HG03378 (cell line): ENCODE data around the gene LCORL.
A peak's percentile ranks its signal among the peaks of the same experiment; 100 is the strongest.
"Not testable (repeated sequence)": the region's sequence is repeated elsewhere in the genome, so short reads cannot be mapped to it uniquely, and the experiment has no call there.

Experiments used
- ATAC-seq: cut with Tn5 transposase; IDR thresholded peaks from one replicate; pipeline ENCODE4 v1.9.1; 2021; ENCODE audit warnings: mild to moderate bottlenecking, moderate library complexity; ENCODE audit not compliant: unreplicated experiment

LCORL gene

DNA sequence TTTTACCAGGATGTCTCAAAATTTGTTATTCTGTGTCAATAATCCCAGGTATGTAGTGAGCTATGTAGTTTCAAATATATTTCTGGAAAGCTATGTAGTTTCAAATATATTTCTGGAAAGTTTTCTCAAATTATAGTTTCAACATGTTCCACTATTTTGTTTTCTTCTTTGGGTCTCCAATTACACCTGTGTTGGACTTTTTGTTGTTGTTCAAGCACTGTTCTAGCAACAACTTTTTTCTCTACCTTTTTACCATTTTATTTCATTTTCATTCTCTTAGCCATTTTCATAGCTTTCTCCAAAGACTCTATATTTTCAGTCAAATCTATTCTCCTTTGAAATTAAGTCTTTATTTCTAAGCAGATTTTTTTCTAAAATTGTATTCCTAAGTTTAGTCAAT is 88.4 kb downstream of the LCORL start:
- ATAC-seq: no peak

DNA sequence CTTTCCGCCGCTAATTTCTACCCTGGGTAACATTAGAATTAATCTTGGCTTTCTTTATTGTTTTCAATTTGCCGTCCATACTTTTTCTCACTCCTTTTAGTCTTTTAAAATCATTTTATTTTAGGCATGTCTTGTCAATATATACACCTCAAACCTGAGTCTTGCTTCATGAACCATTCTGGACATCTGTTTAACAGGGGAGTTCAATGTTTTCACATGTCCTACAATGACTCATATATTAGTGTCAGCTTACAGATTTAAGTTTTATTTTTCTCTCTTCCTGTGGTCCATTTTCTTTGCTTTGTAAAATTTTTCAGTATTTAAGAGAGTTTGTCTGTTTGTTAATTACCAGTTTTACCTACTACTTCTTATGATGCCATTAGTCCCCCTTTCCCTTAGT is 89.5 kb downstream of the LCORL start:
- ATAC-seq: no peak

DNA sequence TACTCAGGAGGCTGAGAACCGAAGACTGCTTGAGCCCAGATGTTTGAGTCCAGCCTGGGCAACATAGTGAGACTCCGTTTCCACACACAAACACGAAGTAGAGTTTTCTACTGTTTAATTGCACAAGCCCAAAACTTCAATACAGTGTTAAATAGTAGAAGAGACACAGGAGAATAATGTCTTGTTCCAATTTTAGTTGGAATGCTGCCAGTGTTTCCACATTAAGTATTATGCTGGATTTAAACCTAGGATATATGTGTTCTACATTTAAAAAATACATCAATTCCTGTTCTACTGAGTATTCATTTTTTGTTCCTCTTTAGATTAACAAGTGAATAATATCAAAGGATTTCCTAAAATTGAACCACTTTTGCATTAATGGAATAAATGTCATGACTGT is 91.3 kb downstream of the LCORL start:
- no peak for ATAC-seq

DNA sequence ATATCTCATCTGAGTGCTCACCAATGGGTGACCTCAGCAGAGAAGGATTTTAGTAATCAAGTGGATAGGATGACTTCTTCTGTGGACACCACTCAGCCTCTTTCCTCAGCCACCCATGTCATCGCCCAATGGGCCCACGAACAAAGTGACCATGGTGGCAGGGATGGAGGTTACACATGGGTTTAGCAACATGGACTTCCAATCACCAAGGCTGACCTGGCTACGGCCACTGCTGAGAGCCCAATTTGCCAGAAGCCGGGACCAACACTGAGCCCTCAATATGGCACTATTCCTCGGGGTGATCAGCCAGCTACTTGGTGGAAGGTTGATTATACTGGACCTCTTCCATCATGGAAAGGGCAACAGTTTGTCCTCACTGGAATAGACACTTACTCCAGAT is 97.4 kb downstream of the LCORL start:
- ATAC-seq: no peak

DNA sequence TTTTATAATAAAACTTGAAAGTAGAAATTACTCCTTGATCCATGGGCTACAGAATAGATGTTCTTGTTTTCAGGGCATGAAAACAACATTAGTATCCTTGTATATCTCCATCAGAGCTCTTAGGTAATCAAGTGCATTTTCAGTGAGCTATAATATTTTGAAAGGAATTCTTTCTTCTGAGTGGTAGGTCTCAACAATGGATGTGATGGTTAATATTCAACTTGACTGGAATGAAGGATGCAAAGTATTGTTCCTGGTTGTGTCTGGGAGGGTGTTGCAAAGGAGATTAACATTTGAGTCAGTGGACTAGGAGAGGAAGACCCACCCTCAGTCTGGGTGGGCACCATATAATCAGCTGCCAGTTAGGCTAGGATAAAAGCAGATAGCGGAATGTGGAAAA is 100.1 kb downstream of the LCORL start:
- no peak for ATAC-seq

DNA sequence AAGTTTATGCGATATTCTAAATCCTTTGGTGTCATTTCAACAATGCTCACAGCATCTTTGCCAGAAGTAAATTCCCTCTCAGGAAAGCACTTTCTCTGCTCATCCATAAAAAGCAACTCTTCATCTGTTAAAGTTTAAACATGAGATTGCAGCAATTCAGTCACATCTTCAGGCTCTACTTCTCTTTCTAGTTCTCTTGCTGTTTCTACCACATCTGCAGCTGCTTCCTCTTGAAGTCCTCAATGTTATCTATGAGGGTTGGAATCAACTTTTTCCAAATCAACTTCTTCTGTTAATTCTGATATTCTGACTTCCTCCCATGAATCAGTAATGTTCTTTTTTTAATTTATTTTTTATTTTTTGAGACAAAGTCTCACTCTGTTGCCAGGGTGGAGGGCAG is 100.9 kb downstream of the LCORL start:
- no peak for ATAC-seq

DNA sequence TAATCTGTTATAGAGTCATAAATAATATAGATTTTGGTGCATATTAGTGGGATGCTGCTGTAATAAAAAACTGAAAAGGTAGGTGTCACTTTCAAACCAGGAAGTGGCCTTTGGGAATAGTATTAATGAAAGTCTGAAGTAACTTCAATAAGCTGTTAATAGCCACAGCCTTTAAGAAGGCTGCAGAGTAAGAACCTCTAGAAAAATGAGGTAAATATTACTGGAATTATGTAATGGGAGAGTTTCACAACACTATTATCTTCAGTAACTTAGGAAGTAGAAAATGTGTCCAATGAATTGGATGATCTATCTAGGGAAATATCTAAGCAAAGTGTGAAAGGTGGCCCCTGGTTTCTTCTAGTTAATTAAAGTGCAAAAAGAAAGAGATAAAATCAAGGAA is 106.1 kb downstream of the LCORL start:
- no peak for ATAC-seq

DNA sequence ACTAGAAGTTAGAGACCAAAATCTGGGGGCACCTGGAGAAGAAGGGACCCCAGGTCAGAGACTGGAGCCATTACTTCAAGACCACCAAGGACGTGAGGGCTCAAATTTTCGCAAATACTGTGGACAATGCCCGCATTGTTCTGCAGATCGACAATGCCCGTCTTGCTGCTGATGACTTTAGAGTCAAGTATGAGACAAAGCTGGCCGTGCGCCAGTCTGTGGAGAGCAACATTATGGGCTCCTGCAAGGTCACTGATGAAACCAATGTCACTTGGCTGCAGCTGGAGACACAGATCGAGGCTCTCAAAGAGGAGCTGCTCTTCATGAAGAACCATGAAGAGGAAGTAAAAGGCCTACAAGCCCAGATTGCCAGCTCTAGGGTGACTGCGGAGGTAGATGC is 109.5 kb downstream of the LCORL start:
- ATAC-seq: no peak

DNA sequence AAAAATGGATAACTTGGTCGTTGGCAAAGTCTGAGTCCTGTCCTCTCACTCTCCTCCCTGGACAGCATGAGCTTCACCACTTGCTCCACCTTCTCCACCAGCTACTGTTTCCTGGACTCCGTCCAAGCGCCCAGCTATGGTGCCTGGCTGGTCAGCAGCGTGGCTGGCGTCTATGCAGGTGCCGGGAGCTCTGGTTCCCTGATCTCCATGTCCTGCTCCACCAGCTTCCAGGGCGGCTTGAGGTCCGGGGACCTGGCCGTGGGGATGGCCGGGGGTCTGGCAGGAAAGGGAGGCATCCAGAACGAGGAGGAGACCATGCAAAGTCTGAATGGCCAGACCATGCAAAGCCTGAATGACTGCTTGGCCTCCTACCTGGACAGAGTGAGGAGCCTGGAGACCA is 109.9 kb downstream of the LCORL start:
- no peak for ATAC-seq

DNA sequence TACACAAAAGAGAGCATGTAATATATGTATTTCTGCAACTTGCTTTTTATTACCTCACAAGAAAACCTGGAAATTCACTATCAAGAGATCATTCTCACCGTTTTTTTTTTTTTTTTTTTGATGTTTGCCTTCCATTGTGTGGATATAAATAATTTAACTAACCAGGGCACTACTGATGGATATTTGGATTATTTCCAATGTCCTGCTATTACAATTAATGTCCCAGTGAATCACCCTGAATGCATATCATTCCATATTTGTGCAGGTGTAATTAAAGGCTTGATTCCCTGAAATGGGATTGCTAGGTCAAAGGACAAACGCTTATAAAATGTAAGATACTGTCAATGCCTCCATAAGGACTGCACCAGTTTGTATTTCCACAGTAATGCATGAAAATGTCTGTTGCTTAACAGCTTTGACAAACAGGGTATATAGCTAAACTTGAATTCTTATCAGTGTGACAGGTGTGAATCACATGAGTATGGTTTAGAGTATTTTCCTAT is 123.0 kb downstream of the LCORL start:
- ATAC-seq: no peak

DNA sequence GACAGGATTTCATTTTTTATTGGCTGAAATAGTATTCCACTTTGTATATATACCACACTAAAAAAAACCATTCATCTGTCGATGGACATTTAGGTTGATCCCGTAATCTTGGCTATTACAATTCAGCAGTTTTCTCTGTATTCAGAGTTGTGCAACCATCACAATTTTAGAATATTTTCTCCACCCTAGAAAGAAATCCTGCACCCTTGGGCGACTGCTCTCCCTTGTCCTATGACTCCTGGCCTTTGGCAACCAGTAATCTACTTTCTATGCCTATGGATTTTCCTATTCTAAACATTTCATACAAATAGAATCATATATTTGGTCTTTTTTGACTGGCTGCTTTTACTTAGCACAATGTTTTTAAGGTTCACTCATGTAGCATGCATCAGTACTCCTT is 126.1 kb downstream of the LCORL start:
- no peak for ATAC-seq

DNA sequence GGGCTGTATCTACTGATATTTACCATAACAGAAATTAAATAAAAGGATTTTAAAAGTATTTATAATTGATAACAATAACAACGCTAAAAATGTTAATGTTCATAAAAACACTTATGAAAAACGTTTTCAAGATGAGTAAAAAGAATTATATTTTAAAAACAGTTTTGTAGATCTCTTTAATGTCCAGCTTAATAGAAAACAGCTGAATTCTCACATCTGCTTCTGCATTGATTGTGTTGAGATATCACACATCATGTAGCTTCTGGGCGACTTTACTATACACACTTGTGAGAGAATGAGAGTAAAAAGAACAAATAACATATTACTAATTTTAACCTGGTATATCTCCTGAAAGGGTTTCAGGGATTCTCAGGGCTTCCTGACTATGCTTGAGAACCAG is 127.1 kb downstream of the LCORL start:
- no peak for ATAC-seq

DNA sequence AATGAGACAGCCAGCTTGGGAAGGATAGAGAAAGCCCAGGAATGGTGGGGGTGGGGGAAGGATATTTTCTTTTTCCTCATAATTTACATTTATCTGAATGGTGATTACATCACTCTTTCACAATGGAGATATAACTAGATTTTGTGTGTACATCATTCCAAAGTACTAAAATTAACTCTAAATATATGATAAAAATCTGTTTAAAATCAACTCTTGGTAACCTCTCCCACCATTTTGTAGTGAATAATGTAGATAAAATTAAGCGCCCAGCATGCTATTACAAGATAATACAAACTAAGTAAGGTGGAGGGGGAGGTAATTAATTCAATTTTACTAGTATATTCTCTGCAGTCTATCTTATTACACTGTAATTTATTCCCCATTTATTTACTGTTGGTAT is 131.9 kb downstream of the LCORL start:
- ATAC-seq: no peak

DNA sequence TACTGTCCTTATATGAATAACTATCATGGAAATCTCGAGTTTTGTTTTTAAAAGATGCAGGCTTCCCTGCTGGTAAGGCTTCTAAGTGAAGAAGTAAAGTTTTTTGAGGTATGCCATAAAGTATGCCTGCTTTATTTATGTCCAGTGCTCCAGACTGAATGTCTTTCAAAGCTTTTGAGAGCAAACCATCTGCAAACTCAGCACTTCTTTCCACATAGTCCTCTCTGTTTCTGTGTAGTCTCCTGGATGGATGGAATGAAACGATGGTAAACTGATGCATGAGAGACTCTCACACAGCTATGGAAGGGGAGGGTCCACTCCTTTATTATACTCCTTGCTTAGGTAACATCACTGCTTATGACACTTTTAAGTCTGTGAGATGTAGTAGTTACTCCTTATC is 137.0 kb downstream of the LCORL start:
- no peak for ATAC-seq

DNA sequence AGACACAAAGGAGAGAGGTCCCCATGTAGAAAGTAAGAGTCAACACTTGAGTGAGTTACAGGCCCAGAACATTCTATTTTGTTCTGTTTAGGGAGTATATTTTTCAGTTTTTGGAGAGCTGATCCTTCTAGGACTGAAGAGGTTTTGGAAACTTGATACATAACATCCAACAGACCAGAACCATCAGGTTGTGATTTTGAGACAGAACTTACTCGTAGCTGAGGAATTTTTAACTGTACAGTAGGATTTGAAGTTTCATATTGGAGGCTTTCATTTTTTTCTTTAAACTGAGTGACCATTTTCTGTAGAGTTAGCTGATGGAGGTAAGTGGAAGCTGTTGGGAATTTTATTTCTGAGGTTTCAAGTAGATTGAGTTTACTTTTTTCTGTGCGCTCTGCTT is 137.5 kb downstream of the LCORL start:
- ATAC-seq: no peak

DNA sequence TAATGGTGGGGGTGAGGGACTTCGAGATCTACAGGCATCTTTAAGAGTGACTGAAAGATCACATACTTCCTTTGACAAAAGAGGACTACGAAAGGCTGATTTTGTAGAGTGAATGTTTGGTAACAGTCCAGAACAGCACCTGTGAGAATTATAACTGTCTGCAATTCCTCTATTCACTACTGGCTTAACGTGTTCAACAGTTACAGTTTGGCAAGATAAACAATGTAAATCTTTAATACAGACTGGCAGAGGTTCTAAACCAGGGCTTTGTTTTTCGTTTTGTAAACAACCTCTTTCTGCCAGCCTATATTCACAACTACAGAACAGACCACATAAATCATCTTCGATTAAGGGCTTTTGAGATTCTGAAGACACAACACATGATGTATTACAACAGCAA is 143.9 kb downstream of the LCORL start:
- no peak for ATAC-seq

DNA sequence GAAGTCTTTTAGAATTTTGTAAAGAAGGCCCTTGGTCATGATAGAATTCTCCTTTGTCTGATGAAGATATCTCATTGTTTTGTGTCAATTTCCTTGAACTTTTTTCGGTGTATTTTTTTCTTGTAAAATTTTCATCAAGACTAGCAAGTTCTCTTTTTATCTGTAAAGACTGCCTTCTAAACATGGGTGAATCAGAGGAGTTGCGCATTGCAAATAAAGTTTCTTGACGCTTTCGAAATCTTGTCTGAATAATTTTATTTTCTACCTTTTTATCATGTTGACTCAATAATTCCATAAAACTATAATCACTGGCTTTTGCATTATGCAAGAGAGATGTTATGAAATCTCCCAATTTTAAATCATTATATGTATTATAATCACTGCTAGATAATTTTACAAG is 144.6 kb downstream of the LCORL start:
- ATAC-seq: no peak

DNA sequence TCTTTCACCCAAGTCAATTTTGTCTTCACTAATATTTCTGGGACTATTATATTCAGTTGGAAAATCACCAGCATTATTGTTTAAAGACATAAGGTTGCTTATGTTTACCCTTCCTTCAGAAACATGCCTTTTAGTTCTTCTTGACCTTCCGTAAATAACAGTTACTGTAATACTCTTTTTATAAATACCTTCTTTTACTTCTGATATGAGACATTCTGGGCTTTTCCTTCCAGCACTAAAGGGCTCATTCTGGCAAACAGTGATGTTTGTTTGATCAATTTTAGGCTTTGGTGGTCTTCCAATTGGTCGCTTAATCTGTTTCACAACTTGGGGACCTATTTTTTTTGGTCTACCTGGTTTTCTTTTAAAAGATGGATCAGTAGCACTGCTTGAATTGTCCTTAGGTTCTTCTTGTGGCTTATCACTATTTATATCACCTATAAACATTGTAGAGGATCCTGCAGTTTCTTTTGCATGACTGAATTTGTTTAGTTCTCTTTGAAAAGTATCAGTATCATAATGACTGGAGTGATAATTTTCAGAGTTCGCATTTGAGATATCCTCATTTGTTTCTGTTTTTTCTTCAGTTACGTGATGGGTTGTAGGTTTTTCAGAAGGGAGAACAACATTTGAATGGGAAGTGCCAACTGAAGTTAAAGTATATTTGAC is 146.0 kb downstream of the LCORL start:
- peak; percentile 97 for ATAC-seq

DNA sequence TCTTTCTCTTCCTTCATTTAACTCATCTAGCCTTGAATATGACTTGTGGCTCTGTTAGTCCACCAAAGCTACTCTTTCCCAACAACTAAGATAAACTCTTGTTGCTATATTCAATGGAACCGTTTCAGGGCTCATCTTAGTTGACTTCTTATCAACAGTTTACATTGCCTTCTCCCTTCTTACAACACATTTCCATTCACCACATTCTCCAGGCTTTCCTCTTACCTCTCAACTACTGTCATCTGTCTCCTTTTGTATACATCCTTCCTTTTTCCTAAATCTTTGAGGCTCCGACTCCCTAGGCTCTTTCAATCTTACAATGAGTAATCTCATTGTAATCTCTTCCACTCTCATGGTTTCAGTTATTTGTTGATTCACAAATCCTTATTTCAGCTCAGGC is 152.2 kb downstream of the LCORL start:
- no peak for ATAC-seq

DNA sequence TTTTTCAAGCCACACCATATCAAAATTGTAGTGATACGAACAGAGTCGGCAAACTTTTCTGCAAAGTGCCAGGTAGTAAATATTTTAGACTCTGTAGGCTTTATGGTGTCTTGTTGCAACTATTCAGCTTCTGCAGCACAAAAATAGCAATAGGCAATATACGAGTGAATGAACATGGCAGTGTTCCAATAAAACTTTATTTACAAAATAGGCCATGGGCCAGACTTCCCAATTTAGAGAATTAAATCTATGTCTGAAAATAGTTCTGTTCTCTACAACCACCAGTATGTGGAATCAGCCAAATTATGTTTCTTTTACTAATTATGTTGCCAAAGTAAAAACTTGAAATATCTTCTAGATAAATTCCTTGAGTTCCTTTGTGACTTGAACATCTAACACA is 154.3 kb downstream of the LCORL start:
- ATAC-seq: no peak

DNA sequence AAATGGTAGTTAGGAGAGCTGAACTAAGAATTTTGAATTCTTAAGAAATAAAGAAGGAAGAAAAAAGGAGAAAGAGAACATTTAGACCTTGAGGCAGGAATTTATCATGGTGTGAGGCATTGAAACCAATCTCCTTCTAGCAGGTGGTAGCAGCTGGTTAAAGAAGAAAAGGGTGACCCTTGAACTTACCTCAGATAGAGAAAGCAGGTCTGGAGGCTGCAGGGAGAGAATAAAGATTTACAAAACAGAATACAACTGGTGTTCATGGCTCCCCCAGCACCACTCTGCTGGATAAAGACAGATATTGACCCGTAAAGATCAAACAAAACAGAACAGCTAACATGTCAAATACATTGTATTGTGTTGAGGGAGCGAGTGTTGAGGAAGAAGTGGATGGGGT is 154.7 kb downstream of the LCORL start:
- no peak for ATAC-seq

DNA sequence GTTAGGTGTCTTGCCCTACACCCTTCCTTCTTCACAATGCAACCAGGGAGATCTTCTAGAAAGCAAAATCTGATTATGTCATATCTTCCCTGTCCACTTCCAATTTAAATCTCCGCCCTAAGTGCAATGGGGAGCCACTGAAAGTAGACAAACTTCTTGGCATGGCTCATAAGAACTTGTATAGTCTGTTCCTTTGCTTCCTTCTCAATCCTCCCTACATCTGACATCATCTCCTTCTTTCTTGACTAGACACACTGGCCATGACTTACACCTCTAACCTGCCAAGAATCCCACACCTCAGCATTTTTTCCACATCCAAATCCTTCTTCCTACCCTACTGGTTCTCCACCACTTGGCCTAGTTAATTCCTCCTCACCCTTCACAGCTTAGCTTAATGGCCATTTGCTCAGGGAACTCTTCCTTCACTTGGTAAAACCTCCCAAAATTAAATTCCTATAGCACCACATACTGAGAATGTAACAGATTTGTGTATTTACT is 155.6 kb downstream of the LCORL start:
- ATAC-seq: no peak

DNA sequence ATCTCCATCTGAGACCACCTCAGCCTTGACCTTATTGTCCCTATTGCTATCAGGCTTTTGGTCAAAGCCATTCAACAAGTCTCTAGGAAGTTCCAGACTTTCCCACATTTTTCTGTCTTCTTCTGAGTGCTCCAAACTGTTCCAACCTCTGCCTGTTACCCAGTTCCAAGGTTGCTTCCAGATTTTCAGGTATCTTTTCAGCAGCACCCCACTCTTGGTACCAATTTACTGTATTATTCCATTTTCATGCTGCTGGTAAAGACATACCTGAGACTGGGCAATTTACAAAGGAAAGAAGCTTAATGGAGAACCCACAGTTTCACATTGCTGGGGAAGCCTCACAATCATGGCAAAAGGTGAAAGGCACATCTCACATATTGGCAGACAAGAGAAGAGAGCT is 159.6 kb downstream of the LCORL start:
- not testable (repeated sequence) for ATAC-seq
